Measurements from ENCODE around the gene MAML3.
A peak's percentile ranks its signal among the peaks of the same experiment; 100 is the strongest.

Gene MAML3

DNA sequence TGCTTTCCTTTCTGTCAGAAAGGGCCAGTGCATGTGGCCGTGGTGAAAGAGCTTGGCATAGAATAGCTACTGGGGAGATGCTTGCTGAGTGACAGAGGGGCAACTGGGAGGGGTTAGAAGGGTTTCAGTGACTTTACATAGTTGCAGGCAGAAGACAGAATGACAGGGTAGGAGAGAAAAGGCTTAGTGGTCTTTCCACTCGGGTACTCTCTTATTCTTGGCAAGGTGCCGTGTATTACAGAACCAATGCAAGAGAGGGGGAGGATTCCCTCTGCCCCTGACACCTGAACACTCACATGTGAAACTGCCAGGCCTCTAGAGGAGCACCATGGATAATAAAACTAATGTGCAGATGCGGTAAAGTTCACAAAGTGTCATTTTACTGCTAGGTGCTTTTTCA, 260.2 kb downstream of the MAML3 start:
- no peaks in the 10 kb centered on the region for H3K9me3 ChIP-seq (replicated peaks in 1 of 2; ENCODE audit: control insufficient read depth in 2 of 2, insufficient read depth in 1 of 2, low read depth in 1 of 2, low read length in 2 of 2)
- H2AFZ ChIP-seq (ENCODE audit: low read length) = no peak overlapping the region
- H3K27ac ChIP-seq (replicated peaks; ENCODE audit: low read length) = no peak overlapping the region
- no peak for DNase-seq (ENCODE audit: low spot score)
- H2BK5ac ChIP-seq (ENCODE audit: low read length) = no peak overlapping the region
- peaks cover 6 to 9% of the 10 kb centered on the region in 2 donors for H3K4me1 ChIP-seq (ENCODE audit: control insufficient read depth in 2 of 2, insufficient read depth in 1 of 2, low read depth in 1 of 2, low read length in 2 of 2)
- no peaks in the 10 kb centered on the region for H3K27me3 ChIP-seq (ENCODE audit: control insufficient read depth in 3 of 3, insufficient read depth in 3 of 3, low read depth in 1 of 3, low read length in 3 of 3)
- H4K91ac ChIP-seq (ENCODE audit: low read depth, low read length, poor library complexity) = no peak overlapping the region
- no CpG with 5 or more reads among the region's 4 CpGs for WGBS, 2 donors (ENCODE audit: extremely low coverage in 2 of 2, insufficient read length in 2 of 2, insufficient replicate concordance in 1 of 2)
- no peak overlapping the region for H3K14ac ChIP-seq (ENCODE audit: low read length)
- no peak overlapping the region for H2AK5ac ChIP-seq (ENCODE audit: low read depth, low read length)
- H3K18ac ChIP-seq (ENCODE audit: low read length) = peak overlapping the region; percentile 13
- no peak overlapping the region for H3K23ac ChIP-seq (ENCODE audit: low read depth, low read length, poor library complexity)
- H3K4me3 ChIP-seq (ENCODE audit: low read length in 2 of 2) = no peak overlapping the region
- no peak overlapping the region for H2BK15ac ChIP-seq (ENCODE audit: low read length)
- peaks cover 0 to 16% of the 10 kb centered on the region in 2 donors for H3K36me3 ChIP-seq (replicated peaks in 1 of 2; ENCODE audit: control insufficient read depth in 2 of 2, insufficient read depth in 2 of 2, low read length in 2 of 2)
- no peak overlapping the region for H3K9ac ChIP-seq (ENCODE audit: low read depth, low read length, poor library complexity)
- no peaks in the 10 kb centered on the region for H3K79me1 ChIP-seq (ENCODE audit: low read depth, low read length)
- H2BK12ac ChIP-seq (ENCODE audit: low read length) = no peak overlapping the region
- H3K4me2 ChIP-seq (ENCODE audit: insufficient read depth, low read length, poor library complexity, severe bottlenecking) = no peak overlapping the region
- no peak overlapping the region for H3K4ac ChIP-seq (ENCODE audit: low read length)
- no peak overlapping the region for H2BK120ac ChIP-seq (ENCODE audit: low read depth, low read length)
- no peak overlapping the region for H4K8ac ChIP-seq (ENCODE audit: low read depth, low read length)

DNA sequence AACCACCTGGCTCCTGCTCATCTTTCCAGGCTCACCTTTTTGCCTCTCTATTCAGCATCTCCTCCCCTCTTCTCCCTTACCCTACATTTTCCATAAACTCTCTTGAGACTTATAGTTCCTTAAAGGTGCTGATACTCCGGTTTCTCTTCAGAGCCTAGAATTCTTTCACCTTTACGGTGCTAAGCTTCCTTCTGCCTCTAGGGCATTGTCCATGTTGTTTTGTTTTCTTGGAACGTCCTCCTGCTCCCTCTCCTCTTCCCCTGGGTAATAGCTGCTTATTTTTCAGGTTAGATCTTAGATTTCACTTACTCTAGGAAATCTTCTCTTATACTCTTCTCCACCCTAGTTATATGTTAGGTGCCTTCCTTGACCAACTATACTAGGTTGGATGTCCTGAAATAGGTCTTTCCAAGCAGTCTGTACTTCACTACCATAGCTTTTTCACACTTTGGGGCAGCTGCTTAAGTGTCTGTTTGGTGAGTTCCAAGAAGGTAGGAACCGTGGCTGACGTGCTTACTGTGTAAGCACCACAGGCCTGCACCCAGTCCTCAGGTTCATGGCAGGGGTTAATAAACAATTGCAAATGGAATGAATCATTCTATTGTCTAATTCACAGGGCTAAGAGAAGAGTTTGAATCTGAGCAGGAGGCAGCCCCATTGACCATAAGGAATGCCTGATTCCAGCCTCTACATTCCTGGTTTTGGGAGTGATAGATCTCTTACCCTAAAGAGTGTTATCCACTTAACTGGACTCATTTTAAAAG, 260.8 kb downstream of the MAML3 start:
- no peak for DNase-seq (ENCODE audit: low spot score)
- no peak overlapping the region for H2AFZ ChIP-seq (ENCODE audit: low read length)
- no peak overlapping the region for H3K4ac ChIP-seq (ENCODE audit: low read length)
- no peak overlapping the region for H2BK5ac ChIP-seq (ENCODE audit: low read length)
- no CpG with 5 or more reads among the region's 5 CpGs for WGBS, 2 donors (ENCODE audit: extremely low coverage in 2 of 2, insufficient read length in 2 of 2, insufficient replicate concordance in 1 of 2)
- no peak overlapping the region for H3K4me2 ChIP-seq (ENCODE audit: insufficient read depth, low read length, poor library complexity, severe bottlenecking)
- H2AK5ac ChIP-seq (ENCODE audit: low read depth, low read length) = no peak overlapping the region
- H3K9ac ChIP-seq (ENCODE audit: low read depth, low read length, poor library complexity) = no peak overlapping the region
- H2BK12ac ChIP-seq (ENCODE audit: low read length) = no peak overlapping the region
- no peak overlapping the region for H4K91ac ChIP-seq (ENCODE audit: low read depth, low read length, poor library complexity)
- H3K18ac ChIP-seq (ENCODE audit: low read length) = no peak overlapping the region
- H3K27me3 ChIP-seq (ENCODE audit: control insufficient read depth in 3 of 3, insufficient read depth in 3 of 3, low read depth in 1 of 3, low read length in 3 of 3) = no peaks in the 10 kb centered on the region
- H2BK120ac ChIP-seq (ENCODE audit: low read depth, low read length) = no peak overlapping the region
- no peak overlapping the region for H3K14ac ChIP-seq (ENCODE audit: low read length)
- H3K4me3 ChIP-seq (ENCODE audit: low read length in 2 of 2) = no peak overlapping the region
- peaks cover 6 to 11% of the 10 kb centered on the region in 2 donors for H3K4me1 ChIP-seq (ENCODE audit: control insufficient read depth in 2 of 2, insufficient read depth in 1 of 2, low read depth in 1 of 2, low read length in 2 of 2)
- no peaks in the 10 kb centered on the region for H3K9me3 ChIP-seq (replicated peaks in 1 of 2; ENCODE audit: control insufficient read depth in 2 of 2, insufficient read depth in 1 of 2, low read depth in 1 of 2, low read length in 2 of 2)
- H3K79me1 ChIP-seq (ENCODE audit: low read depth, low read length) = no peaks in the 10 kb centered on the region
- H2BK15ac ChIP-seq (ENCODE audit: low read length) = no peak overlapping the region
- no peak overlapping the region for H3K23ac ChIP-seq (ENCODE audit: low read depth, low read length, poor library complexity)
- no peak overlapping the region for H3K27ac ChIP-seq (replicated peaks; ENCODE audit: low read length)
- peaks cover 0 to 16% of the 10 kb centered on the region in 2 donors for H3K36me3 ChIP-seq (replicated peaks in 1 of 2; ENCODE audit: control insufficient read depth in 2 of 2, insufficient read depth in 2 of 2, low read length in 2 of 2)
- H4K8ac ChIP-seq (ENCODE audit: low read depth, low read length) = no peak overlapping the region

DNA sequence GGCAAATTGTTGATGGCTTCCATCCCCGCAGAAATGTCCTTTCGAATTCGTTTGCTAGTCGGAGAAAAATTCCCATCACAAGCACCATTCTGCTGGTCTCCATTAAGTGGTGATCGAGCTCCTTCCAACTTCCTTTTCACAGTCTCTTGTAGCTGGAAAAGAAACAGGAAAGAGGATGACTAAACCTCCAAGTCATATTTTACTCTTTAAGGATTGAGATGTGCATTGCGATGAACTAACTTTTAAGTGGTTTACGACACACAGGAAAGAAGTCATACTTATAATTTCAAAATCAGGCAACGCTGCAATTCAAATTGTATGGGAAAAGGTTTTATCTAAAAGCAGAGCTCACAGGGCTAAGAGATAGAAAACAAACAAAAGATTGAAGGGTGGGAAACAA, 263.2 kb downstream of the MAML3 start:
- Histone ChIP-seq H4K91ac (ENCODE audit: low read depth, low read length, poor library complexity) (no peak overlapping the region), H3K4me3 (ENCODE audit: low read length in 2 of 2) (no peak overlapping the region), H3K9me3 (replicated peaks in 1 of 2; ENCODE audit: control insufficient read depth in 2 of 2, insufficient read depth in 1 of 2, low read depth in 1 of 2, low read length in 2 of 2) (no peaks in the 10 kb centered on the region), H3K4ac (ENCODE audit: low read length) (no peak overlapping the region), H3K27me3 (ENCODE audit: control insufficient read depth in 3 of 3, insufficient read depth in 3 of 3, low read depth in 1 of 3, low read length in 3 of 3) (no peaks in the 10 kb centered on the region), H3K27ac (replicated peaks; ENCODE audit: low read length) (no peak overlapping the region), H2AK5ac (ENCODE audit: low read depth, low read length) (no peak overlapping the region), H3K9ac (ENCODE audit: low read depth, low read length, poor library complexity) (no peak overlapping the region), H4K8ac (ENCODE audit: low read depth, low read length) (no peak overlapping the region), H2BK15ac (ENCODE audit: low read length) (no peak overlapping the region), H2AFZ (ENCODE audit: low read length) (no peak overlapping the region), H3K14ac (ENCODE audit: low read length) (no peak overlapping the region), H2BK120ac (ENCODE audit: low read depth, low read length) (no peak overlapping the region), H3K4me1 (ENCODE audit: control insufficient read depth in 2 of 2, insufficient read depth in 1 of 2, low read depth in 1 of 2, low read length in 2 of 2) (peaks cover 14 to 16% of the 10 kb centered on the region in 2 donors), H3K79me1 (ENCODE audit: low read depth, low read length) (no peaks in the 10 kb centered on the region), H2BK5ac (ENCODE audit: low read length) (no peak overlapping the region), H3K4me2 (ENCODE audit: insufficient read depth, low read length, poor library complexity, severe bottlenecking) (no peak overlapping the region), H3K36me3 (replicated peaks in 1 of 2; ENCODE audit: control insufficient read depth in 2 of 2, insufficient read depth in 2 of 2, low read length in 2 of 2) (peaks cover 0 to 16% of the 10 kb centered on the region in 2 donors), H3K18ac (ENCODE audit: low read length) (no peak overlapping the region), H3K23ac (ENCODE audit: low read depth, low read length, poor library complexity) (no peak overlapping the region), H2BK12ac (ENCODE audit: low read length) (no peak overlapping the region)
- no CpG with 5 or more reads among the region's 8 CpGs for WGBS, 2 donors (ENCODE audit: extremely low coverage in 2 of 2, insufficient read length in 2 of 2, insufficient replicate concordance in 1 of 2)
- DNase-seq (ENCODE audit: low spot score) = no peak

DNA sequence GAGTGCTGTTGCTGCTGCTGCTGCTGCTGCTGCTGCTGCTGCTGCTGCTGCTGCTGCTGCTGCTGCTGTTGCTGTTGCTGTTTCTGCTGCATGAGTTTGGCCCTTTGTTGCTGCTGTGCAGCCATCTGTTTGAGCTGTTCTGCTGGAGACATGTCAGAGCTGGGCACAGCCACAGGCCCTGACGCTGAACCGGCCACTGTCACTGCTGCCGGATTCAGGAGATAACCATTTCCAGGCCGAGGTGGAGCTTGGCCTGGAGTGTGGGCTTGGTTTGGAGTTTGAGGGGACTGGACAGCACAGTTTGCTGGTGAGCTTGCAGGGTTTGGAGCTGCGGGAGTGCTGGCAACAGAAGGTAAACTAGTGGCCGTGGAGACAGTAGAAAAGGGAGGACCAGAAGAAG, 264.1 kb downstream of the MAML3 start:
- no peaks in the 10 kb centered on the region for H3K9me3 ChIP-seq (replicated peaks in 1 of 2; ENCODE audit: control insufficient read depth in 2 of 2, insufficient read depth in 1 of 2, low read depth in 1 of 2, low read length in 2 of 2)
- H3K18ac ChIP-seq (ENCODE audit: low read length) = peak overlapping the region; percentile 82
- H2BK5ac ChIP-seq (ENCODE audit: low read length) = no peak overlapping the region
- no peaks in the 10 kb centered on the region for H3K79me1 ChIP-seq (ENCODE audit: low read depth, low read length)
- no peak overlapping the region for H3K4ac ChIP-seq (ENCODE audit: low read length)
- H2BK15ac ChIP-seq (ENCODE audit: low read length) = no peak overlapping the region
- H3K27ac ChIP-seq (replicated peaks; ENCODE audit: low read length) = no peak overlapping the region
- H3K9ac ChIP-seq (ENCODE audit: low read depth, low read length, poor library complexity) = no peak overlapping the region
- no peak overlapping the region for H2BK120ac ChIP-seq (ENCODE audit: low read depth, low read length)
- peaks cover 14 to 16% of the 10 kb centered on the region in 2 donors for H3K4me1 ChIP-seq (ENCODE audit: control insufficient read depth in 2 of 2, insufficient read depth in 1 of 2, low read depth in 1 of 2, low read length in 2 of 2)
- H3K23ac ChIP-seq (ENCODE audit: low read depth, low read length, poor library complexity) = peak overlapping the region; percentile 40
- no peak overlapping the region for H4K91ac ChIP-seq (ENCODE audit: low read depth, low read length, poor library complexity)
- H3K27me3 ChIP-seq (ENCODE audit: control insufficient read depth in 3 of 3, insufficient read depth in 3 of 3, low read depth in 1 of 3, low read length in 3 of 3) = no peaks in the 10 kb centered on the region
- DNase-seq (ENCODE audit: low spot score) = no peak
- H3K4me2 ChIP-seq (ENCODE audit: insufficient read depth, low read length, poor library complexity, severe bottlenecking) = no peak overlapping the region
- no peak overlapping the region for H4K8ac ChIP-seq (ENCODE audit: low read depth, low read length)
- no peak overlapping the region for H3K4me3 ChIP-seq (ENCODE audit: low read length in 2 of 2)
- peak overlapping the region; percentile 78 for H3K14ac ChIP-seq (ENCODE audit: low read length)
- no peak overlapping the region for H2AFZ ChIP-seq (ENCODE audit: low read length)
- peaks cover 0 to 16% of the 10 kb centered on the region in 2 donors for H3K36me3 ChIP-seq (replicated peaks in 1 of 2; ENCODE audit: control insufficient read depth in 2 of 2, insufficient read depth in 2 of 2, low read length in 2 of 2)
- peak overlapping the region; percentile 63 for H2BK12ac ChIP-seq (ENCODE audit: low read length)
- WGBS, 2 donors (ENCODE audit: extremely low coverage in 2 of 2, insufficient read length in 2 of 2, insufficient replicate concordance in 1 of 2) = no CpG with 5 or more reads among the region's 6 CpGs
- H2AK5ac ChIP-seq (ENCODE audit: low read depth, low read length) = no peak overlapping the region
